Measurements from ENCODE around the gene KIAA1671.
"Not testable (repeated sequence)": the region's sequence is repeated elsewhere in the genome, so short reads cannot be mapped to it uniquely, and the experiment has no call there.

The KIAA1671 gene

GRCh38 chr22:25216230-25216629 is 263.7 kb downstream of the KIAA1671 start:
- TF ChIP-seq, protein P1, sequence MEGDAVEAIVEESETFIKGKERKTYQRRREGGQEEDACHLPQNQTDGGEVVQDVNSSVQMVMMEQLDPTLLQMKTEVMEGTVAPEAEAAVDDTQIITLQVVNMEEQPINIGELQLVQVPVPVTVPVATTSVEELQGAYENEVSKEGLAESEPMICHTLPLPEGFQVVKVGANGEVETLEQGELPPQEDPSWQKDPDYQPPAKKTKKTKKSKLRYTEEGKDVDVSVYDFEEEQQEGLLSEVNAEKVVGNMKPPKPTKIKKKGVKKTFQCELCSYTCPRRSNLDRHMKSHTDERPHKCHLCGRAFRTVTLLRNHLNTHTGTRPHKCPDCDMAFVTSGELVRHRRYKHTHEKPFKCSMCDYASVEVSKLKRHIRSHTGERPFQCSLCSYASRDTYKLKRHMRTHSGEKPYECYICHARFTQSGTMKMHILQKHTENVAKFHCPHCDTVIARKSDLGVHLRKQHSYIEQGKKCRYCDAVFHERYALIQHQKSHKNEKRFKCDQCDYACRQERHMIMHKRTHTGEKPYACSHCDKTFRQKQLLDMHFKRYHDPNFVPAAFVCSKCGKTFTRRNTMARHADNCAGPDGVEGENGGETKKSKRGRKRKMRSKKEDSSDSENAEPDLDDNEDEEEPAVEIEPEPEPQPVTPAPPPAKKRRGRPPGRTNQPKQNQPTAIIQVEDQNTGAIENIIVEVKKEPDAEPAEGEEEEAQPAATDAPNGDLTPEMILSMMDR (IDR thresholded peaks at IDR 0.05; ENCODE audit: low read length, missing control alignments), result no peak
- H3K4me3 ChIP-seq (replicated peaks; ENCODE audit: low read depth, low read length), result no peak overlapping the region
- no peak for DNase-seq (ENCODE audit: low read depth)

DNA sequence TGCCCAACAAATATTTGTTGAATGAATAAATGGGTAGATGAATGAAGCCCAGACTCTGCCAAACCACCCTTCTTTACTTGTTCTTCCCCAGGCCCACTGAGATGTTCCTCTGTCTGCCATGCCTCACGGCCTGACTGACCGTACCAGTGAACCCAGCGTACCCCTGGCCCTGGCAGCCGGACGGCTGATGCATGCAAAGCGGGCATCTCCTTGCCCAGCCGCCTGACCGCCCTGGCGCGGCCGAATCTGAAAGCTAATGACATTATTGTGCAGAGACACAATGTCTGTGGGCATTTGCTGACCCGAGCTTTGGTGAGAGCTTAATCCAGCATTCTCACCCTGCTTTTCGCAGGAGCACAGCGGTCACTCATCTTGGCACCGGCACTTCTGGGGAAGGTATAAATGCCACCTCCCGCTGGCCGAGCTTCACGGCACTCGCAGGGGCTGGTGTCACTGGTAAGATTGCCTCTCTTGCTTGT is 266.7 kb downstream of the KIAA1671 start, which contains the start of gene CRYBB2:
Gene CRYBB2, plus strand, starts transcription at position 429 of the 479 bp plus-strand sequence. CDS start 1,791 bp downstream, outside the sequence.
- H3K4me3 ChIP-seq (replicated peaks; ENCODE audit: low read depth, low read length), result no peak within 1 kb of the TSS
- no peak for DNase-seq (ENCODE audit: low read depth)
- TF ChIP-seq, protein P1 (IDR thresholded peaks at IDR 0.05; ENCODE audit: low read length, missing control alignments), result no peak

DNA sequence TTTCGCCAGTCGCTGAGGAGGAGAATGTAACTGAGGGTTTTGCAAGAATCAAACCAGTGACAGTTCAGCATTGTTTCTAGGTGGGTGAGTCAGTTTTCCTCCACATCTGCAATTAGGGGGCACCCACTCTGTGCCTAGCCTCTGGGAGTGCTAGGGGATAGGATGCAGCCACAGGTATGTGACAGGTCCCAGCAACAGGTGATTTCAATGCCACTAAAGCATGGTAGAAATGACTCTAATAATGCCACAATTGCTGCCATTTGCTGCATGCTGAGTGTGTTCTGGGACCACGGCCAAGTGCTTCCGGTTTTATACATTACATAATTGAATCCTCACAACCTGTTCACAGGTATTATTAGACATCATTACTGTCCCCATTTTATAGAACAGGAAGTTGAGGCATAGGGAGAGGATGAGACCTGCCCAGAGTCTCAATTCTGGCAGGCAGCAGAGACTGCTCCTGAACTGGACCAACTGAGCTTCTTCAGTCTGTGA is 267.5 kb downstream of the KIAA1671 start:
- DNase-seq (ENCODE audit: low read depth), result no peak
- H3K4me3 ChIP-seq (replicated peaks; ENCODE audit: low read depth, low read length), result no peak overlapping the region
- TF ChIP-seq, protein P1 (IDR thresholded peaks at IDR 0.05; ENCODE audit: low read length, missing control alignments), result no peak

- H3K4me3 ChIP-seq (replicated peaks; ENCODE audit: low read depth, low read length), result no peak overlapping the region
- DNase-seq (ENCODE audit: low read depth), result no peak
- TF ChIP-seq, protein P1 (IDR thresholded peaks at IDR 0.05; ENCODE audit: low read length, missing control alignments), result no peak
Measured at GRCh38 chr22:25221790-25222189, 269.3 kb downstream of the KIAA1671 start.

- H3K4me3 ChIP-seq (replicated peaks; ENCODE audit: low read depth, low read length), result no peak overlapping the region
- TF ChIP-seq, protein P1 (IDR thresholded peaks at IDR 0.05; ENCODE audit: low read length, missing control alignments), result no peak
- DNase-seq (ENCODE audit: low read depth), result no peak
Measured at GRCh38 chr22:25223269-25223850, 270.8 kb downstream of the KIAA1671 start.

DNA sequence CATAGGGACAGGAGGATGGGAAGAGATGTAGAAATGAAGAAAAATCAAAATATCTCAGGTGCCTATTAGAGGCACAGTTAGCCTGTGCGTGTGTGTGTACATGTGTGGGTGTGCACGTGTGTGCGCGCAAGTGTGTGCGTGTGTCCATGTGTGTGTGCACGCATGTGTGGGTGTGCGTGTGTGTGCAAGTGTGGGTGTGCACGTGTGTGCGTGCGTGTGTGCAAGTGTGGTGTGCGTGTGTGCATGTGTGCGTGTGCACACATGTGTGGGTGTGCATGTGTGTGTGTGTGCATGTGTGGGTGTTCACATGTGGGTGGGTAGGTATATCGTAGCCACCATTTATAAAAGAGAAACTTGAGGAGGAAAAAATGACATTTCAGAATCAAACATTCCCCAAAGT is 276.3 kb downstream of the KIAA1671 start:
- DNase-seq (ENCODE audit: low read depth), result no peak
- TF ChIP-seq, protein P1 (IDR thresholded peaks at IDR 0.05; ENCODE audit: low read length, missing control alignments), result no peak
- no peak overlapping the region for H3K4me3 ChIP-seq (replicated peaks; ENCODE audit: low read depth, low read length)

DNA sequence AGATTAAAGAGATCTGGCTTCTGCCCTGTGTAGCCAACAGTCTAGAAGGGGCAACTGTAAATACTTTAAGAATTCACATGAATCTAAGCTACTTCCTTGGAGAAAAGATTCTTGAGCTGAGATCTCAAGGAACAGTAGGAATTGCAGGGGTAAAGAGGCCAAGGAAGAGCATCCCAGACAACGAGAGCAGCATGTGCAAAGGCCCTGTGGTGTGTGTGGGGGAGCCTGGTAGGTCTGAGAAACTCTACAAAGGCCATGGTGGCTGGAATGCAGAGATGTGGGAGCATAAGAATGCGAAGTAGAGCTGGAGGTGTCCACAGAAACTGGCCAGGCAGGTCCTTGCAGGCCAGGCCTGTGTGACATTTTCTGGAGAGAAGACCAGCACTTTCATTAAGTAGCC is 278.2 kb downstream of the KIAA1671 start:
- H3K4me3 ChIP-seq (replicated peaks; ENCODE audit: low read depth, low read length); DNase-seq (ENCODE audit: low read depth): not testable (repeated sequence)
